Pulmonary artery endothelial cell (primary cell): Measurements from ENCODE around the gene FAM229A. TPM values are rescaled to one million over a fixed set of nuclear protein-coding genes. Genes with fewer than 3 reads are reported as not detected.
"Not testable (repeated sequence)": the region's sequence is repeated elsewhere in the genome, so short reads cannot be mapped to it uniquely, and the experiment has no call there.

Experiments used
- DNase-seq: peaks from one replicate; pipeline ENCODE4 v3.0.0-alpha.2; 2011; ENCODE audit warnings: low read depth, low spot score
- total RNA-seq: library from RNA; depleted of rRNA; stranded (reverse); fragments of >200 nt; gene quantifications from 2 replicates; pipeline ENCODE4 v1.2.3, GENCODE V29; 2014

FAM229A gene, protein sequence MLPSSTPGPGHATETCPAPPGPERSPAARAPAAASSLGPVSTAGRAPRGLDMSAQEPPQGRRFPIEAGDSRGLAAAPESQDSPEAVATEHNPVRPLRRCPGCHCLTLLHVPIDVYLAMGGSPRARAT
- 0.53 and 0.60 TPM in 2 replicates for total RNA-seq

DNA sequence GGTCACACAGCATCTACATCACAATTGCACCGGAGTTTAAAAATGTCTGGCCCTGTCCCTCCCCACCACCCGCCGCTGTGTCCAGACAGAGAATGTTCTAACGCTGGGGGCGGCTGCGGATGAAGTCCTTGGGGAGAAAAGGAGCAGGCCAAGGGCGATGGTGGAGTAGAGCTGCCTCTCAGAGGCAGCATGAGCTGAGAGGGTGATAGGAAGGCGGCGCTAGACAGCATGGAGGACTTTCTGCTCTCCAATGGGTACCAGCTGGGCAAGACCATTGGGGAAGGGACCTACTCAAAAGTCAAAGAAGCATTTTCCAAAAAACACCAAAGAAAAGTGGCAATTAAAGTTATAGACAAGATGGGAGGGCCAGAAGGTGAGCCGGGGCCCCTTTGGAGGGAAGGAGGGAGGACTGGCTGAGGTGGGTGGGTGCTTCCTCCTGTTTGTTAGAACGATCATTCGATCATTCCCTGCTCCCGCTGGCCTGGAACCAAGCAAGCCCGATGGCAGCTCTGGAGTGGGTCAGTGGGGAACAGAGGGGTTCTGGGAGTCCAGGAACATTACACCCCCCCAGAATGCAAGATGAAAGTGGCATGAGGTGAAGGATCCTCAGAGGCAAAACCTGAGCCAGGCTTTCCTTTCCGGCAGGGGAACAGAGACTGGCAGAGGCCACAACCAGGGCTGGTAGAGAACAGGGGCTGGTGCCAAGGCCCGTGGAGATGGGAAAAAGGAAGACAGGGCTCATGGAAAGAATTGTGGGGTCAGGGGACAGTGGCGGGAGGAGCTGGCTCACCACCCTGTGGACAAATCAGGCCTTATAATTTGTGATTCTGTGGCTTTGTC lies at the start of gene FAM229A, which contains the start of gene TSSK3:
Gene FAM229A, minus strand, starts transcription at position 12 of the 840 bp plus-strand sequence. CDS start 394 bp downstream, outside the sequence.
Gene TSSK3, plus strand, starts transcription at position 66 of the 840 bp plus-strand sequence. Its CDS starts 163 bp downstream, at position 229.
- no peak for DNase-seq

DNA sequence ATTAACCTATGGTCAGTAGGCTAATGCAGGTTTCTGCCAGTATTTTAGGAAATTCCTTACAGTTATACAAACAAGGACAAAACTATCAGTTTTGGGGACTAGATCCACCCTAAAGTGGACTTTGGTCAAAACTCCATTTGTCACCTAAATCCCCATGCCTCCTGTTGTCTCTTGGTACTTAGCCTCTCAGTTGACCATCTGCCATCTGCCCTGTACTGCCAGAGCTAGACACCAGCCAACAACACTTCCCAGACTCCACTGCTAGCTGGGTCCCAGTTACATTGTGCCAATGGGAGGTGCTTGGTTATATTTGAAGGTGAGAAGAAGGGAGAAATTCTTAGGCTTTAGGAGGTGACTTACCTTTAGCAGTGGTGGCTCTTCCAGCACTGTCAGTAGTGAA lies 49.0 kb upstream of the FAM229A start:
- DNase-seq = no peak

DNA sequence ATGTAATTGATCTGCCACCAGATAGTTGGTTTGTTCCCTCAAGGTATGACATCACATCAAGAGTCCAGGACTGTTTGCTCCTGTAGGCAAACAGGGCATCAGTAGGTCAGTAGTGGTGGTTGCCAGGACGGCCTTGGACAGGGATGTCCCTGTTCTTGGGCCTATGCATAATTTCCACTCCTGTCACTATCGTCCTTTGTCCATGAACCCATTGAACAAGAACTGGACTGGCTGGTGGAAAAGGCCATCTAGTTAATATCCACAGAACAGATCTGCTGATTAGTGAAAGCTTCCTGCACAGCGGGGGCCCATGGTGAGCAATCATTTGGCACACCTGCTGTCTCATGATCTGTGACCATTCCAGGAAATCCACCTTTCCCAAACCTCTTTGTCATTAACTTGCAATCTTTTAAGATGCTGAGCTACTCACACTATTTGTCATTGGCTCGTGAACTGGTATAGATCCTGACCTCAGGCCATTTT lies 44.4 kb upstream of the FAM229A start:
- no peak for DNase-seq

DNA sequence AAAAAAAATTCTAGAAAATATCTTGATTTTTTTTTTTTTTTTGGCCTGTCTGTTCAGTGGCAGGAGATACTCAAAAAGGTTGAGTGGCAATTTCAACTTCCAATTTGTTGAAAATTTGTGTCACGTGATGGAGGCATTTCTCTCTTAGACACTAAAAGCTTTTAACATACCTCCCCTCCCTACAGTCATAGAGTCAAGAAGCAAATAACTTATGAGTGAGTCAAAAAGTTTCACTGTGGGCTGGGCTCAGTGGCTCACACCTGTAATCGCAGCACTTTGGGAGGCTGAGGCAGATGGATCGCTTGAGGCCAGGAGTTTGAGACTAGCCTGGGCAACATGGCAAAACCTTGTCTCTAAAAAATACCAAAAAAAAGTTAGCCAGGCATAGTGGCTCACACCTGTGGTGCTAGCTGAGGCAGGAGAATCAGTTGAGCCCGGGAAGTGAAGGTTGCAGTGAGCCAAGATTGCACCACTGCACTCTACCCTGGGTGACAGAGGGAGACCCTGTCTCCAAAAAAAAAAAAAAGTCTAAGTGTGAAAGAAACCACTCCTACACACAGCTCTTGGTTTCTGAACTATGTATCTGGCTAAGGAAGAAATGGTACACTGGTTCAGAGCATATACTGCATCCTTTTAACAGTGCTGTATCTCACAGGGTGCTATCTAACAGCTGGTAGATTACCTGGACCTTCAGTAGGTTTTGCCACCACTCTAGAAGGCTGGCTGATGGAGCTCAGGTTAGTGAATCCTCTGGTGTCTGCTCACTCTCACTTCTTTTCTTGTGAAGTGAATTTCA lies 43.6 kb upstream of the FAM229A start:
- DNase-seq = no peak

DNA sequence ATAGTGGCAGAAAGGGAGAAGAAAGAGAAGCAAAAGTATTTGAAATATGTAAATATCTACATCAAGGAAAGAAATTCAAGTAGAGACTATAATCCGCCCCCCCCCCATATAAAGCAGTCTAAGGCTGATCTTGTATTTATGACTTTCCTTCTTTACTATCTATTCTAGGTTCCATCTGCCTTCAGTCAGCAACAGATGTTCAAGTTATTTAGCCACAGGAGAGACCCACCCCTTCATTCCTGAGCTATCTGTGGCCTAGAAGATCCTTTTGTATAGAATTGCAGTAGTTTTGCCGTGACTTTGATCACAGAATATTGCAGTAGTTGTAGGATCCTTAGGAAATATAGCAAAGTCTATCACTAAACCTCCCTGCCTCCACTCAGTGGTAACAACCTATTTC lies 42.7 kb upstream of the FAM229A start:
- no peak for DNase-seq

DNA sequence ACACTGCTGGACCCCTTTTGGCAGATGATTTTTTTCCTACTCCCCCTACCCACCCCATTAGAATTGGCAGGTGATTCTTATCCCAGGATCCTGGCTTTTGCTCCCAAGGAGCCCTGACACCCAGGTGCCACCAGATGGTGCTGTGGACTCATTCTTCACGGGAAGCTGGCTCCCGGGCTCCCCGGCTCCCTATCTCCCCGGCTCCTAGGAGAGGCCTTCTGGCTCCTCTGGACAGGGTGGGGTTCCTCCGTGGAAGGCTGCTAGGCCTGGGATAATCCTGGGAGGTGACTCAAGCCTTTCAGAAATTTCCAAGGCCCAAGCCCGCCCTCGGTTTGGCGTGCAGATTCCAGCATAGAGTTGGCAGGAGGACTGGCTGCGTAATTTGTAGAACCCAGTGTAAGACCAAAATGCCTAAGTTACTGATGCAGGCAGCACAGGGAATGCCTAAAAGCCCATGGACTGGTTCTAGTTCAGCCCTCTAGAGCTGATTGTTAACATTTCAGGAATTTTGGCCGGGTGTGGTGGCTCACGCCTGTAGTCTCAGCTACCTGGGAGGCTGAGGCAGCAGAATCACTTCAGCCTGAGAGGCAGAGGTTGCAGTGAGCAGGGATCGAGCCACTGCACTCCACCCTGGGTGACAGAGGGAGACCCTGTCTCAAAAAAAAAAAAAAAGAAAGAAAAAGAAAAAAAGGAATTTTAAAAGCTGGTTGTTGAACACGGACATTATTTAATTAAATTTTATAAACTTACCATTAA lies 38.8 kb upstream of the FAM229A start:
- DNase-seq = peak; percentile 13

DNA sequence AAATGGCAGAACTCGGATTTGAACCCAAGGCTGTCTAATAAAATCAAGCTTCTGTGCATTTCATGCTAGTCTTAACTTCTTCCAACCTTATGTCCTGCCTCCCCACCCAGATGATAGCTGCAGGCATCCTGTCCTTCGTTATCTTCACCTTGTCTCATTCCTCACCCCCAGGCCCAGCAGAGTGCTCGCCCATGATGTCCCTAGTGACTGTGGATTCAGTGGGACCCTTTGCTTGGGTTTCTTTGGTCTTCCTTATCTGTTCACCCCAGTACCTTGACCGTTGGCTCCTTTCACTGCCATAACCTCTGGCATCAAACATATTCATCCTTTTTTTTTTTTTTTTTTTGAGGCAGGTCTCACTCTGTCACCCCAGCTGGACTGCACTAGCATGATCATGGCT lies 37.6 kb upstream of the FAM229A start:
- DNase-seq = no peak

DNA sequence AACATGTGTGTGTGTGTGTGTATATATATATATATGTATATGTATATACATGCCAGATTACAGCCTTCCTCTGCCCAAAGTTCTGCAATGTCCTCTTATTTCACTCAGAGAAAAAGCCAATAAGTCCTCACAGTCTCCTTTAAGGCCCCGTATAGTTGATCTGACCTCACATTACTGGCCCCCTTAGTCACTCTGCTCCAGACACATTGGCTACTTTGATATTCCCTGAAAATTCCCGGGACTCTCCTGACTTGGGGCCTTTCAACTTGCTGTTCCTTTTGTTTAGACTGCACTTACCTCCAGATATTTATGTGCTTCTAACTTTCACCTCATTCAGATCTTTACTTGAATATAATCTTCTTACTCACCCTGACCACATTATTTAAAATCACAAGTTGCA lies 36.1 kb upstream of the FAM229A start:
- DNase-seq = no peak

DNA sequence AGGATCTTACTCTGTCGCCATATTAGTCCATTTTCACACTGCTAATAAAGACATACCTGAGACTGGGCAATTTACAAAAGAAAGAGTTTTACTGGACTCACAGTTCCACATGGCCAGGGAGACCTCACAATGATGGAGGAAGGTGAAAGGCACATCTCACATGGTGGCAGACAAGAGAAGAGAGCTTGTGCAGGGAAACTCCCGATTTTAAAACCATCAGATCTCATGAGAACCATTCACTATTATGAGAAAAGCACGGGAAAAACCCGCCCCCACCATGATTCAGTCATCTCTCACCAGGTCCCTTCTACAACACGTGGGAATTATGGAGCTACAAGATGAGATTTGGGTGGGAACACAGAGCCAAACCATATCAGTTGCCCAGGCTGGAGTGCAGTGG lies 34.2 kb upstream of the FAM229A start:
- DNase-seq = not testable (repeated sequence)

DNA sequence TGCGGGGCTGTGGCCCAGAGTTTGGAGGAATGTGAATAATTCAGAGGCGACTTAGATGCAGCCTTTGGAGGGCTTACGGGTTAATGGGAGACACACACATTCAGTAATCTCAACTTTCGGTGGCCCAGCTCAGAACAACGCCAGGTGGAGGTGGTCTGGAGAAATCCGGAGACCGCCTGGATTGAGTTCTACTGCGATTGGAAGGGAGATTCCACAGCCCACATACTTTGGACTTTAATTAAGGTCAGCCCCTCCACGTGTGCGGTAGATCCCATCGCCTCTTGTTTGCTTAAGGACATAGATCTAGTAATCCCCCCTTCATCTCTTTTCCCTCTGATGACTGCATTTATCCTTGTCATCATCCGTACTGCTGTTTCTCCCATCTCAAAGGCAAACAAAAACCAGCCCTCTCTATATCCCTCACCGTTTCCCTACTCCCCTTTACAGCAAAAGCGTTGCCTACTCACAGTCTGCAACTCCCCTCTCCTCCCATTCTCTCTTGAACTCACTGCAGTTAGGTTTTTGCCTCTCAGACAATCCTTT lies 32.7 kb upstream of the FAM229A start:
- DNase-seq = no peak

DNA sequence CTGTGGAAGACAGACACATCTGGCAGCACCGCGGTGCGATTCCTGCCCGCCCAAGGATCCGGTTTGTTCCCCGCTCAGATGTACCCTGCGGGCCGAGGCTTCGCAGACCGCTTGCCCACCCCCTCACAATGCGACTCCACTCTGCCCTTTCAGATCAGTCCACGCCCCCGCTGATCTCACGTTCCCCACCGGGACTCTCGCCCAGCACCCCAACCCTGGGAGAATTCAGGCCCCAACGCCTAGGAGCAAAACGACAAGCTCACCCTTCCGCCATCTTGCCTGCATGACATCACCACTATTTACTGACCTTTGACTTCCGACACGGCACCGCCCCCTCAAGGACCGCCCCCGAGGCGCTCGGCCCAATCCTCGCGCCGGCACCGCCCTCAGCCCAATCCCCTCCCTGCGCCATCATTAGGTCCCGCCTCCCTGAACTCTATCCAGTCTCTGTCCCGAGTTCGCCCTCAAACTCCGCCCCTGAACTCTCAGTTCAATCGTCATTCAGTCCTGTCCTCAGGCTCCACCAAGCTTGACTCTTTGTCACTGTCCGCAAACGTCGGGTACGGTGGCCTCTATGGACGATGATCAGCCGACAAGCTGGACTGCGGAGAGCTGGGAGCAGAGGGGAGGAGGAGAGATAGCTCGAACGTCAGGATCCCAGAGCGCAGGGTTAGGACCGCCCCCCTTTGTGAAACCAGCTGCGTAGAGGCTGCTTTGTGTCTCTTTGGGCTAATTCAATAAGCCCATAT lies 32.0 kb upstream of the FAM229A start, which contains the start of gene BSDC1:
Gene BSDC1, minus strand, starts transcription at position 301 of the 749 bp plus-strand sequence. Its CDS starts 27 bp downstream, at position 274.
- peak; percentile 96 for DNase-seq

DNA sequence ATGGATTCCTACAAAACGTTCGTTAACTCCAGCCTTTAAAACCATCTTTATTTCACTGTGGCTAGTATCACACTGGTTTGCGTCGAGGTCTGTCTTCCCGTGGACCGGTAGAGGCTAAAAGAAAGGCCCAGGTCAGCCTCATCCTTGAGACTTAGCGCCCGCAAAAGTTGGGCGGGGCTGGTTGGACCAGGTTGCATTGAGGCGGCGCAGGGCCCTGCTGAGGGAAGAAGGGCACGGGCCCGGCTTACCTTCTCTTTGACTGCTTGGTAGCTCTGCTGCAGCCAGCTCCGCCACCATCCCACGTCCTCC lies 31.5 kb upstream of the FAM229A start:
- DNase-seq = no peak

DNA sequence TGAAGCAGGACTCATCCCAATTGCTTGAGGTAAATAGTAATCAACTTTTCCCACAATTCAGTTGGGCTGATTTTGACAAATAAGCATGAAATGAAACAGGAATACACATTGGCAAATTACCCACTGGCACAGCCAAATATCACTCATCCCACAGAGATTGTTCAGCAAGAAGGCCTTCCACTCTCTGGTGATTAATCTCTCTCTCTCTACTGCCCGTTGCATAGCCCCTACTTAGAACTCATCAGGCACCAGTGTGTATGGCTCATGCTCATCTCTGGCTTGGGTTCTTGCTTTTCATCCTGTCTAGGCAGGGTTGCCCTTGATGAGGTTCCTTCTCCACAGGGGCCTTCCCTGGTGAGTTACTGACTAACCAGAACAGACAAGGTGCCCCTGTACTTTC lies 30.9 kb upstream of the FAM229A start:
- DNase-seq = no peak

DNA sequence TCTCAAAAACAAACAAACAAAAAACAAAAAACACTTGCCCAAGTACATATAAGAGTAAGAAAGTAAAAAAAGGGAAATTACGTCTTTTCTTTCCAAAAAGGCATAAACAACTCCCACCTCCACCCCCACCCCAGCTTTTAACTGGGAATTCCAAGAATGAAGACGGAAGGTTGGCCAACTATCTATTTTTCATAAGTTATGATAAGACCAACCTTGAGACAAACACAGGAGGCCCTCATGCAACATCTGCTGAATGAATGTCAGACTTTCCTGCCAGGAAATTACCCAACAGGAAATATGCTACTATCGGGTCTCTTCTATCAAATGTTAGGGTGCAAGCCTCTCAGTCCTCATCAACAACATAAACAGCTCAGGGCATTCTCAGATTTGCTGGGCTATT lies 30.0 kb upstream of the FAM229A start:
- DNase-seq = peak; percentile 66

DNA sequence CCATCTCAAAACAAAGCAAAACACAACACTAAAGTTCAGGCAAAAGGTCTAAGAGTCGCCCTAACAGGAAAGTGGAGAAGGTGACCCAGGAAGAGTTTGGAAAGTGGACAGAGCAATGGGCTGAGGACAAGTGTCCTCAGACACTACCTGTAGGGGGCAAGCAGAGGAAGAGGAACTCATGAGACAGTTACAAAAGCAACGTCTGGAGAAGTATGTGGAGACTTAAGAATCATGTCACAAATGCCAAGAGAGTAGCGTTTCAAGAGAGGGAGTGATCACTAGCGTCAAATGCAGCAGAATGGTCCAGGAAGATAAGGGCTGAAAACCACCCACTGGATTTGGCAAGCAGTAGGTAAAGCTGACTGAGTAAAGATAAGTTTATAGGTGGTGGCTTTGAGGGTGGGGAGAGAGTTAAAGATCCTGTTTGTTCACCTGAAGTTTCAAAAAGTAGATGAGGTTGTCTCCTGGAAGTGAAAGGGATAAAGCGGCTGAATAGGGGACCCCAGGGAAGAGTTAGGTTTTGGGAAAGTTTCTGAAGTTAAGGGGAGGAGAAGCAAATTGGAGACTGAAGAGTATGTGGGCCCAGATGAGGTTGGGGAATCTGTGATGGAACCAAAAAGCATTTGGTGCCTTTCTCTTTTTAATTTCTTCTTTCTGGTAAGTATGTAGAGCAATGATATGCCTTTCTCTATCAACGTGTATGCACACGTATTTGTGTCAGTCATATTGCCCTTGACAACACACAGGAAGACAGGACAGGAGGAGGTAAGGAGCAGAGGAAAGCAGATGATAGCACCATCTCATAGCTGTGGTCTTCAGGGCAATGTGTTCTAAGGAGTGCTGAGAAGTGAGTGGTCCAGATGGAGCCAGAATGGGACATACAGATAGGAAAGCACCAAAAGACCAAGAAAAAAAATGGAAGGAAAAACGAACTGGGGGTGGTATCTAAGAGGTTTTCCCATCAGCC lies 28.9 kb upstream of the FAM229A start:
- no peak for DNase-seq

DNA sequence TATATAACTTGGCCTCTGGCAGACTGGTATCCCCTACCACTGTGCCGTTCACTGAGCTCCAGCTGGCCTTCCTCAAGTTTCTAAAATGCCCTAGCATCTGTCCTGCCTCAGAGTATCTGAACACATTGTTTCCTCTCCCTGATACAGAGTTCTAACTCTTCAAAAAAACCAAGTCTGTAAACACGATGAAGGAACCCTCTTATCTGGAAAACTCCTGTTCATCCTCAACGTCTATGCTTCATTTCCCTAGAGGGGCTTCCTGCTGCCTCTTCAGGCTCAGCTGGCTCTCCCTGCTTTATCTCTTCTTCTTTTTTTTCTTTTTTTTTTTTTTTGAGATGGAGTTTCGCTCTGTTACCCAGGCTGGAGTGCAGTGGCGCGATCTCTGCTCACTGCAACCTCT lies 26.4 kb upstream of the FAM229A start:
- DNase-seq = no peak

DNA sequence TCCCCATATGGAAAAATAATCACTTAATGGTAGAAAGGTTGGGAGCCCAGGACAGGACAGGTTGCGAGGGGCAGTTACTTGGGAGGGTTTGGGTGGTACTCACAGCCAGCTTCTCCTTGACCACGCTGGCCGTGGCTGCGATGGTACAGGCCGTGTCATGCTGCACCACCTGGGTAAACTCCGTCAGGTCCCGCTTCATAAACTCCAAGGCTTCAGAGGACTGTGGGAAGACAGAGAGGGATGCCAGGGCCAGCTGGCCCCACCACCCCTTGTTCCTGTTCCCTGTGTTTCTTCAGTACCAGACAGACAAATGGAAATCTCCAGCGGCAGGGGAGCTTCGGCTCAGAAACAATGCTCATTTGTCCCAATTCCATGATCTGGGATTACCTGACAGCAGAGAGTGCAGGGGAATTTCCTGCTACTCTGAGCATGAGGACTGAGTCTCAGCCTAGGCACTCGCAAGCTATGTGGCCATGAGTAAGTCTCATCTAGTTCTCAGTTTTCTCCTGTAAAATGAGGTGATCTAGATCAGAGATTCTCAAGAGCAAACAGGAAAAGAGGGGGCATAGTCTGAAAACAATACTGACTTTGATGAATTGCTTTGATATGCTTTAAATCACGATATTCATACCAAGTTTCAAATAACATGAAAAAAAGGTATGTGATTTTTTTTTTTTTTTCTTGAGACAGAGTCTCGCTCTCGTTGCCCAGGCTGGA lies 24.5 kb upstream of the FAM229A start:
- DNase-seq = no peak

DNA sequence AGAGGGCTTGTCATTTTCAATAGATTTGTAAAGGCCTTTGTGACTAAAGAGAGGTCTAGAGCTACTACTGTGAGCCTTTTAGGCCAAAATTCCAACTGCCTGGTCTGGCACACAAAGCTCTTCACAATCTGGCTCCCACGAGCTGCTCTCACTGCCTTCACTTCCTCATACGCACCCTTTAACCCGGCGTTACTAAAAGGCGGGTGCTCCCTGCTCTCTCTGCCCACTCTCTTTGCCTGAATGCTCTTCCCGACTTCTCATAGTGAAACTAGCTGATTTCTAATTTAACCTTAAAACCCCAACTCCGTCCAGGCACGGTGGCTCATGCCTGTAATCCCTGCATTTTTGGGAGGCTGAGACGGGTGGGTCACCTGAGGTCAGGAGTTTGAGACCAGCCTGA lies 17.8 kb upstream of the FAM229A start:
- DNase-seq = no peak
